GM18867 (cell line): ENCODE measurements around the gene GP1BA.
"Not testable (repeated sequence)": the region's sequence is repeated elsewhere in the genome, so short reads cannot be mapped to it uniquely, and the experiment has no call there.

Experiments used
- ATAC-seq: cut with Tn5 transposase; IDR thresholded peaks from one replicate; pipeline ENCODE4 v1.9.1; 2021; ENCODE audit warnings: mild to moderate bottlenecking, moderate library complexity; ENCODE audit not compliant: unreplicated experiment

Gene GP1BA

DNA sequence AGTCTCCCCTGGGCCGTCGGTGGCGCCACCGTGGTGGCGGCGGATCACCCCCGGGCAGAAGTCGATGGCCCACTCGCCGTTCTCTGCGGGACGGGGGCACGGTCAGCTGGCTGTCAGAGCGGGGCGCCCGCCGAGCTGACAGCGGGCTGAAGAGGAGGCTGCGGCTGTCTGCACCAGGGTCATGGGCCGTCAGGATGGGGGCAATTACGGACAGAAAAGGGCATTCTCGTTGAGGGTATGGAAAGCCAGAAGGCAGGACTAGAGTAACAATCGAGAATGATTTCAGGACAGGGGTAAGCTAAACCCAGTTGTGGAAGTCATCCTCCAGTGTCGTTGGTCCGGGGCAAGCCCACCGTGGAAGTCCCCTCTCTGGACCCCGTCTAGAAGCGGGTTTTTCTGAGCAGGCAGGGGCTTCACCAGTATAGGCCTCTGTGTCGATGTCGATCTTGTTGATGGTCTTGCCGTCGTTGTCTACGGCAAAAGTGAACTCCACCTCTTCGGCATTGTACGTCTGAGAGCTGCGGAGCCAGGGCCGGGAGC, 30.9 kb upstream of the GP1BA start:
- ATAC-seq = no peak

DNA sequence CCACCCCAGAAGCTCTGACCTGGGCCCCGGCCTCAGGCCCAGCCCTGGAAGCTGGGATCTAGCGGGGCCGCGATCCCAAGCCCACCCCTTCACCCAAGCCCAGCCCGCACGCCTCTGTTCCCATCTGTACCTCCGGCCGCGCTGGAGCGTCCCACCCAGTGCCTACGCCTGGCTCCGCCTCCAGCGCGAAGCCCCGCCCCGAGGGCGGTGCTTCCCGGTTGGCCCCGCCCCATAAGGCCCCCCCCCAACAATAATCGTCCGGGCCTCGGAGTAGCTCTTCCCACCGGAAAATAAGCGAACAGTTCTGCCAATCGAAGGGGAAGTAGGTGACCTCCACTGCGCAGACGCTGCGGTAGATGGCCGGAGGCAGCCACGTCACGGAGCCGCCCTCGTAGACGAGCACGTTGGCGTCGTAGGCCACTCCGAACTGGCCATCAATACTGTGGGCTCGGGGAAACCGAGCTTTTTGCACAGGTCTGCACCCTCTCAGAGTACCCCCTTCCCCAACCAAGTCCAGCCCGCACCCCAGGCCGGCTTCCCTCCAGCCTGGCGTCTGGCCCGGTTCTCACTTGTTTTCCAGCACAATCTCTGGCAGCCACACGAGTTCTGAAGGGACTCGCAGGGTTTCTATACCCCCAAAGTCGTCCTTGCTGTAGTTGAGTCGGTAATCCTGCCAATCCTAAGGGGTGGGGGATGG, 30.3 kb upstream of the GP1BA start:
- ATAC-seq = no peak

DNA sequence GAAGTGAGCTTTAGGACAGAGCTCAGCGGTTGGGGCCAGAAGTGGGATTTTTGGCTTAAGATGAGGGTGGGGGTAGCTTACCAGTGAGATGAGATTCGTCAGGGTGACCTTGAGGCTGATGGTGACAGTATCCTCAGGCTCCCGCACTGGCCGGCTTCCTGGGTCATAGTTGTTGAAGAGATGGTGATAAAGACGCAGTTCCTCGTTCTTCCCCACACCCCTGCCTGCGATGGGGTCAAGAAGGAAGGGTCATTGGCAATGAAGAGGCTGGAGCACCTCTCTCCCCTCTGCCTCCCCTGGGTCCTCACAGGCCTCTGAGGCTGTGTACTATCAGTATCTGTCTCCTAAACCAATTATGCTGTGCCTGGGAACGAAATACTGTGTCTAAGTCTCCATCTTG, 29.5 kb upstream of the GP1BA start:
- no peak for ATAC-seq

DNA sequence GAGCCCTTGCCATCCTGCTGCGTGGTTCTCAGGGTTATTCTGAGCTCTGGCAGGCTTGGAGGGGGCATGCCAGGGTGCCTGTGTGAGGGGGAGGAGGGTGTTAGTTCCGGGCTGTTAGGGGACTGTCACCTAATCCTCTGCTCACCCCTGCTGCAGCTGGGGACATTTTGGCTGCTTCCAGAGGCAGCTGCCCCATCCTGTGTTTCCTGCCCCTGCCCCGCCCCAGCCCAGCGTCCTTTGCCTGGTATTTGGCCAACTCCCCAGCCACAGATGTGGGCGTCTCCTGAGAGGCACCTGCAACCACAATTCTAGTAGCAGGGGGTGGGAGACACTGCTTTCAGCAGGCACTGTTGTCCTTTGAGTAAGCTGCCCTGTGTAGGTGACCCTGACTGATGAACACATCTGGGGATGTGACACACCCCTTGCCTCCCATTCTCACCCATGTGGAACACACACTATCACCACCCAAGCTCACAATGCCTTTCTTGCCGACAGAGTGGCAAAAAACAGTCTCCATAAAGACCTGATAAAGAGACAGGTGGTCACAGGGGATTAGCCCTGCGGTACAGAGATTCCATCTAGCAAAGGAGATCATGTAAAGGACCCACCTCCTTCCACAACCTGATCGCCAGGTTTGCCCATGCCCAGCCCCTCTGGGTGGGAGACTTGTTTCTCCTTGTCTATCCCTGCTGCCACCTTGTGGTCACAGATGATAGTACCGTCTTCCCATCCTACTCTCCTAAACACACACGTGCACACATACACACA, 28.8 kb upstream of the GP1BA start, which contains the start of gene CHRNE:
Gene CHRNE, minus strand, starts transcription at position 48 of the 768 bp plus-strand sequence. Its CDS starts 35 bp downstream, at position 13.
- peak; percentile 39 for ATAC-seq

DNA sequence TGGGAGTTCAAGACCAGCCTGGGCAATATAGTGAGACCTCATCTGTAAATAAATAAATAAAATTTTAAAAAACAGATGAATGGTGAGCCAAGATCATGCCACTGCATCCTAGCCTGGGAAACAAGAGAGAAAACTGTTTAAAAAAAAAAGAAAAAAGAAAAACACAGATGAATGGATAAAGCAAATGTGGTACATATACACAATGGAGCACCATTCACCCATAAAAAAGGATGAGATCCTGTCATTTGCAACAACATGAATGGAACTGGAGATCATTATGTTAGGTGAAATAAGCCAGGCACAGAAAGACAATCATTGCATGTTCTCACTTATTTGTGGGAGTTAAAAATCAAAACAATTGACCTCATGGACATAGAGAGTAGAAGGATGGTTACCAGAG, 25.4 kb upstream of the GP1BA start:
- ATAC-seq = not testable (repeated sequence)

DNA sequence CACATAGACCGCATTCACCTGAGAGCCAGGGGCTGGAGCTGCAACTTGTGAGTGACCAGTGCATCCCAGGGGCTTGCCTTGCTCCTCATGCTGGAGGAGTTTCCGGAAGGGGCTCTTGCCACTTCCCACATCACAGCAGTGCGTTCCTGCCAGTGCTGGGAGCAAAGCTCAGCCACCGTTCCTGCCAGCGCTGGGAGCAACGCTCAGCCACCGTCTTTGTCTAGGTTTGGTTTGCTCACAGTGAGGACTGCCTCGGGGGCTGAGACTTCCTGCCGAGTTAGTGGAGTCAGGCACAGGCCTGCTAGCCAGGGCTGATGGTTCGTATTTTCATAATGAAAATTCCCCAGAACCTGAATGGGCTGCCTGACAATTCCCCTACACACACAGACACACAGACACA, 23.8 kb upstream of the GP1BA start:
- ATAC-seq = no peak

DNA sequence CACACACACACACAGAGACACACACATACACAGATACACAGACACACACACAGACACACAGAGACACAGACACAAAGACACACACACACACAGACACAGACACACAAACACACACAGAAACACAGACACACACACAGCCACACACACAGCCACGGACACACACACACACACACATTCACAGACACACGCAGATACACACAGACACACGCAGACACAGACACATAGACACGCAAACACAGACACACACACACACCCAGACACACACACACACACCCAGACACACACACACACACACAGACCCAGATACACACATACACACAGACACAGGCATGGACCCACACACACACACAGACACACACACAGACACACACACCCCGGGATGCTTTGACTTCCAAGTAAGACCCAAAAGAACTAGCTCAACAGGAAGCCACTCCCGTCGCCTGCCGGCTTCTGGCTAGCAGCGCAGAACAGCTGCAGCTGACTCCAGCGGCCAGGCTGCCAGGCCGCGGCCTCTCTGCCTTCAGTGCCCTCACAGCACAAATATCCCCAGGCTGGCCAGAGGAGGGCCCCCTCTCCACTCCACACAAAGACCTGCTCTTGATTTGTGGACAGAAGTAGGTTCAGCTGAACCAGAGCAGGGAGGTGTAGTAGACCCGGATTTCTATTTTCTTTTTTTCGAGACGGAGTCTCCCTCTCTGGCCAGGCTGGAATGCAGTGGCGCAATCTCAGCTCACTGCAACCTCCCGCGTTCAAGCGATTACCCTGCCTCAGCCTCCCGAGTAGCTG, 23.2 kb upstream of the GP1BA start:
- ATAC-seq = peak; percentile 52

DNA sequence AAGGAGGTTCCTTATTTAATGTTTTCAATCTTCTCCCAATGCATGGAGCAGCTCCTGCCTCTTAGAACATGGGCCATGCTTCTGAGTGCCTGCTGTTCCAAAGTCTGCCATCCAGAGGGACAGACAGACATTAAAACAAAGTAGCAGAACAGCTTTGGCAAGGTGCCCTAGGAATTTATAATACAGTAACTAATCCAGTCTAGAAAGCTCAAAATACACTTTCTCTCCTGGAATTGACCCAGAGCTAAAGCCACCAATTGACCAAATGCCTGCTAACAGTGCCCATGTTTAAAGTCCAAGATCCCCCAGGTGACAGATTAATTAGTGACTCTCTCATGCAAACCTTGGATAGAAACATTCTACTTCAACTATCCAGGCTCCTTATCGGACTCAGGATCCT, 18.1 kb upstream of the GP1BA start:
- ATAC-seq = no peak

DNA sequence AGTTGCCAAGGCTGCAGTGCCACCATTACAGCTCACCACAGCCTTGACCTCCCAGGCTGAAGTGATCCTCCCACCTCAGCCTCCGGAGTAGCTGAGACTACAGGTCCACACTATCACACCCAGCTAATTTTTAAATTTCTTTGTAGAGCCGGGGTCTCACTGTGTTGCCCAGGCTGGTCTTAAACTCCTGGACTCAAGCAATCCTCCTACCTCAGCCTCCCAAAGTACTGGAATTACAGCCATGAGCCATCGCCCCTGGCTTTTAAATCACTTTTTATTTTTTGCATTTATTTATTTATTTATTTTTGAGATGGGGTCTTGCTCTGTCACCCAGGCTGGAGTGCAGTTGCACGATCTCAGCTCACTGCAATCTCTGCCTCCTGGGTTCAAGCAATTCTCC, 17.5 kb upstream of the GP1BA start:
- not testable (repeated sequence) for ATAC-seq

DNA sequence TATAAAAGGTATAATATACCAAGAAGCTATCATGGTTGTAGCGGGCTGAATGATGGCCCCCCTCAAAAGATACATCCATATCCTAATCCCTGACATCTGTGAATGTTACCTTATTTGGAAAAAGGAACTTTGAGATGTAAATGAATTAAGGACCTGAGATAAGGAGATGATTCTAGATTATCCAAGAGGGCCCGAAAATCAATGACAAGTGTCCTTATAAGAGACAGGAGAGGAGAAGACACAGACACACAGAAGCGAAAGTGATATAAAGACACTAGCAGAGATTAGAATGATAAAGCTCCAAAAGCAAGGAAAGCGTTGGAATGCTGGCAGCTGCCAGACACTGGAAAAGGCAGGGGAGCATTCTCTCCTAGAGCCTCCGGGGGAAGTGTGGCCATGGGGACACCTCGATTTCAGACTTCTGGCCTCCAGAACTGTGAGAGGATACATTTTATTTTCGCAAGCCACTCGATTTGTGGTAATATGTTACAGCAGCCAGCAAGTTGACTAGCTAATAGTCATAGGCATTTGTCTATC, 12.5 kb upstream of the GP1BA start:
- ATAC-seq = no peak

DNA sequence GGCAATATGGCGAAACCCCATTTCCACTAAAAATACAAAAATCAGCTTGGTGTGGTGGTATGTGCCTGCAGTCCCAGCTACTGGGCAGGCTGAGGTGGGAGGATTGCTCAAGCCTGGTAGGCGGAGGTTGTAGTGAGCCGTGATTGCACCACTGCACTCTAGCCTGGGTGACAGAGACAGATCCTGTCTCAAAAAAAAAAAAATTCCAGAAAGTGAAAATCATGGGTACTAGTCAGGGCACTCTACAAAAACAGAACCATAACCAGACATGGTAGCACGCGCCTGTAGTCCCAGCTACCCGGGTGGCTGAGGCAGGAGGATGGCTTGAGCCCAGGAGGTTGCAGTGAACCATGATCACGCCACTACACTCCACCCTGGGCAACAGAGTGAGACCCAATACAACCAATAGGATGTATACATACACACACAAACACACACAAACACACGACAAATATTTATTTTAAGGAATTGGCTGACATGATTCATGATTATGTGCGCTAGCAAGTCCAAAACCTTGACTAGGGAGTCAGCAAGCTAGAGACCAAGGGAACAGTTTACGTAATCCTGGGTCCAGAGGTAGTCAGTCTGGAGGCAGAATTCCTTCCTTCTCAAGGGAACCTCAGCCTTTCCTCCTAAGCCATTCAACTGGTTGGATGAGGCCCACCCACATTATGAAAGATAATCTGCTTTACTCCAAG, 11.6 kb upstream of the GP1BA start:
- ATAC-seq = no peak

DNA sequence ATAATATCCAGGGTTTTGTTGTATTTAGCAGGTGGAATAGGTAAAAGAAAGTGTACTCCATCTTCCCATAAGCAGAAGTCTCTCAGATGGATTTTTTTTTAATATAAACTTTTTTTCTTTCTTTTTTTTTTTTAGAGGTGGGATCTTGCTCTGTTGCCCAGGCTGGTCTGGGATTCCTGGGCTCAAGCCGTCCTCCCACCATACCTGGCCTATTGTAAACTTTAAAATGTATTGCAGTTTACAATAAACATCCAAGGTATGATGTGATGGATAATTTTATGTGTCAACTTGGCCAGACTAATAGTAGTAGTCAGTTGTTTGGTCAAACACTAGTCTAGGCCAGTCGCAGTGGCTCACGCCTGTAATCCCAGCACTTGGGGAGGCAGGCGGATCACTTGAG, 10.8 kb upstream of the GP1BA start:
- ATAC-seq = no peak

DNA sequence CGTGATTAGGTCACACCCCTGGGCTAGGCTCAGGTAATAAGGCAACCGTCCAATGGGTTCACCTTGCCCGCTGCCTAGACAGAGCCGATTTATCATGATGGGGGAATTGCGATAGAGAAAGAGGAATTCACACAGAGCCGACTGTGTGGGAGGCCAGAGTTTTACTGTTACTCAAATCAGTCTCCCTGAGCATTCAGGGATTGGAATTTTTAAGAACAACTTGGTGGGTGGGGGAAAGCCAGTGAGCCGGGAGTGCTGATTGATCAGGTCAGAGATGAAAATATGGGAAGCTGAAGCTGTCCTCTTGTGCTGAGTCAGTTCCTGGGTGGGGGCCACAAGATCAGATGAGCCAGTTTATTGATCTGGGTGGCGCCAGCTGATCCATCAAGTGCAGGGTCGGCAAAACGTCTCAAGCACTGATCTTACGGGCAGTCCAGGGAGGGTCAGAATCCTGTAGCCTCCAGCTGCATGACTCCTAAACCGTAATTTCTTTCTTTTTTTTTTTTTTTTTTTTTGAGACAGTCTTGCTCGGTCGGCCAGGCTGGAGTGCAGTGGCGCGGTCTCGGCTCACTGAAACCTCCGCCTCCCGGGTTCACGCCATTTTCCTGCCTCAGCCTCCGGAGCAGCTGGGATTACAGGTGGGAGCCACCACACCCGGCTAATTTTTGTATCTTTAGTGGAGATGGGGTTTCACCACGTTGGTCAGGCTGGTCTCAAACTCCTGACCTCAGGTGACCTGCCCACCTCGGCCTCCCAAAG, 5.3 kb upstream of the GP1BA start:
- not testable (repeated sequence) for ATAC-seq

DNA sequence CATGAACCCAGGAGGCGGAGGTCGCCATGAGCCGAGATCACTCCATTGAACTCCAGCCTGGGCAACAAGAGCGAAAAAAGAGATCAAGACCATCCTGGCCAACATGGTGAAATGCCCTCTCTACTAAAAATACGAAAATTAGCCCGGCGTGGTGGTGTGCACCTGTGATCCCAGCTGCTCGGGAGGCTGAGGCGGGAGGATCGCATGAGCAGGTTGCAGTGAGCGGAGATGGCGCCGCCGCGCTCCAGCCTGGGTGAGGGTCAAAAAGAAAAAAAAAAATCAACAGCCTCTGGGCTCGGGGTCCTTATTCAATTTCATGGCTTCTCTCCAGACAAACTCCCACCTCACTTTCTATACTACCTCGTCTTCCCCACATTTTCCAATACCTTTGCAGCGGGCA, 3.2 kb upstream of the GP1BA start:
- no peak for ATAC-seq

DNA sequence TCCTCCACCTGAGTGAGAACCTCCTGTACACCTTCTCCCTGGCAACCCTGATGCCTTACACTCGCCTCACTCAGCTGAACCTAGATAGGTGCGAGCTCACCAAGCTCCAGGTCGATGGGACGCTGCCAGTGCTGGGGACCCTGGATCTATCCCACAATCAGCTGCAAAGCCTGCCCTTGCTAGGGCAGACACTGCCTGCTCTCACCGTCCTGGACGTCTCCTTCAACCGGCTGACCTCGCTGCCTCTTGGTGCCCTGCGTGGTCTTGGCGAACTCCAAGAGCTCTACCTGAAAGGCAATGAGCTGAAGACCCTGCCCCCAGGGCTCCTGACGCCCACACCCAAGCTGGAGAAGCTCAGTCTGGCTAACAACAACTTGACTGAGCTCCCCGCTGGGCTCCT, 679 bp downstream of the GP1BA start:
- ATAC-seq = no peak

DNA sequence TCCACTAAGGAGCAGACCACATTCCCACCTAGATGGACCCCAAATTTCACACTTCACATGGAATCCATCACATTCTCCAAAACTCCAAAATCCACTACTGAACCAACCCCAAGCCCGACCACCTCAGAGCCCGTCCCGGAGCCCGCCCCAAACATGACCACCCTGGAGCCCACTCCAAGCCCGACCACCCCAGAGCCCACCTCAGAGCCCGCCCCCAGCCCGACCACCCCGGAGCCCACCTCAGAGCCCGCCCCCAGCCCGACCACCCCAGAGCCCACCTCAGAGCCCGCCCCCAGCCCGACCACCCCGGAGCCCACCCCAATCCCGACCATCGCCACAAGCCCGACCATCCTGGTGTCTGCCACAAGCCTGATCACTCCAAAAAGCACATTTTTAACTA, 1.6 kb downstream of the GP1BA start:
- no peak for ATAC-seq

DNA sequence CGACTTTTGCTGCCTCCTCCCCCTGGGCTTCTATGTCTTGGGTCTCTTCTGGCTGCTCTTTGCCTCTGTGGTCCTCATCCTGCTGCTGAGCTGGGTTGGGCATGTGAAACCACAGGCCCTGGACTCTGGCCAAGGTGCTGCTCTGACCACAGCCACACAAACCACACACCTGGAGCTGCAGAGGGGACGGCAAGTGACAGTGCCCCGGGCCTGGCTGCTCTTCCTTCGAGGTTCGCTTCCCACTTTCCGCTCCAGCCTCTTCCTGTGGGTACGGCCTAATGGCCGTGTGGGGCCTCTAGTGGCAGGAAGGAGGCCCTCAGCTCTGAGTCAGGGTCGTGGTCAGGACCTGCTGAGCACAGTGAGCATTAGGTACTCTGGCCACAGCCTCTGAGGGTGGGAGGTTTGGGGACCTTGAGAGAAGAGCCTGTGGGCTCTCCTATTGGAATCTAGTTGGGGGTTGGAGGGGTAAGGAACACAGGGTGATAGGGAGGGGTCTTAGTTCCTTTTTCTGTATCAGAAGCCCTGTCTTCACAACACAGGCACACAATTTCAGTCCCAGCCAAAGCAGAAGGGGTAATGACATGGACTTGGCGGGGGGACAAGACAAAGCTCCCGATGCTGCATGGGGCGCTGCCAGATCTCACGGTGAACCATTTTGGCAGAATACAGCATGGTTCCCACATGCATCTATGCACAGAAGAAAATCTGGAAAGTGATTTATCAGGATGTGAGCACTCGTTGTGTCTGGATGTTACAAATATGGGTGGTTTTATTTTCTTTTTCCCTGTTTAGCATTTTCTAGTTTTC, 2.3 kb downstream of the GP1BA start:
- no peak for ATAC-seq

DNA sequence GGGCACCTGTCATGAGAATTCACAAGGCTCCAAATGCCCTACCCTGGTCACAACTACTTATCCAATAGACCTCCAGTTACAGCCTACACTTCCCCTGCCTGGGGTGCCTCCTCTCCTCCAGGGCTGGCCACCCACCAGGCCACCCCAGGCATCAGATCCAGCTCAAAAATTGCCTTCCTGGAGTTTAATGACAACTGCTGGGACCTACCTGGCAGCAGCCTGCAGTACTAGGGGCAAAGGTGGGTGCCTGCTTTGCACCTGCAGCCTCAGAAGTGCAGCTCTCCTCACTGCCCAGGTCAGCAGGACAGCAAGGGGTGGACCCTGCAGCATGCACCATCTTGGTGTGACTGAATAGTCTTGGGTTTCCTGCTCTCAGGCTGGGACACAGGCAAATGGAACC, 3.6 kb downstream of the GP1BA start:
- no peak for ATAC-seq

DNA sequence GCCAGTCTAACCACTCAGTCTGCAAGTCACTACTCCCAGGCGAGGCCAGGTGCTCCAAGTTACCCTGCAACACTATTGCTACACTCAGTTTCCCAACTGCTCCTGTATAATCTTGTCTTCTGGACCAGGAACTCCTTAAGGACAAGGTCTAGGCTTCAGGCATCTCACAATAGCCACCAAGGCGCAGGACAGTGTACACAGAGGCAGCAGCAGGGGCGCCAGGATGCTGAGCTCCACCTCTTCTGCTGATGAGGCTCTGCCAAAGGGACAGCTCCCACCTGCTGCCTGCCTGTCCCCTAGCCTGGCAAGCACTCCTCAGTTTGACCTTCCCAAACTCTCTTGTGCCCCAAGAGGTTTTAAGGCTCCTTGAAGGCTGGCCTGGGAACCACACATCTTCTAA, 4.4 kb downstream of the GP1BA start:
- ATAC-seq = no peak
